ENCODE measurements around the gene AURKB. TPM values are rescaled to one million over a fixed set of nuclear protein-coding genes. Genes with fewer than 3 reads are reported as not detected.

Gene AURKB
- total RNA-seq, 4 donors from 2014 or later, result 2.2 to 8.6 (median 5.6) TPM

- no peak overlapping the region for H3K4me3 ChIP-seq
- intact Hi-C loops (cut with DNase I; ENCODE audit: low total_unique reads) (no loop called here), in situ Hi-C loops (cut with MboI; ENCODE audit: low pct_ligation_motif_present in 1 of 4, low pct_unique_long_range_greater_than_20kb in 1 of 4, low sequenced_read_pairs in 3 of 4) (loop anchor here in 1 of 4 donors (10.0 kb wide), 1 partner anchor 67 kb away; no protein-coding TSS in a partner anchor)
- TF ChIP-seq CTCF (IDR thresholded peaks at IDR 0.05) (no peak), POLR2A (IDR thresholded peaks at IDR 0.05) (no peak), EP300 (IDR thresholded peaks at IDR 0.05; ENCODE audit: low read depth) (no peak), POLR2AphosphoS5 (IDR thresholded peaks at IDR 0.05) (no peak)
- no peaks in the 10 kb centered on the region for H3K4me1 ChIP-seq
- WGBS, 2 donors (ENCODE audit: low coverage in 1 of 2), result 82 to 100% methylated on average over 1 to 4 of the region's 4 CpGs
- H3K27me3 ChIP-seq, result no peaks in the 10 kb centered on the region
- no peak overlapping the region for H3K27ac ChIP-seq
- H3K9me3 ChIP-seq, result no peaks in the 10 kb centered on the region
- no peak for DNase-seq
- peaks cover 0 to 59% (median 15%) of the 10 kb centered on the region in 4 donors for H3K36me3 ChIP-seq
These were observed 27.5 kb upstream of the AURKB start for GRCh38 chr17:8237886-8238285.

GRCh38 chr17:8237175-8237574, 26.8 kb upstream of the AURKB start:
- WGBS, 2 donors (ENCODE audit: low coverage in 1 of 2), result 66 to 85% methylated on average over 4 to 7 of the region's 7 CpGs
- TF ChIP-seq POLR2A (IDR thresholded peaks at IDR 0.05) (no peak), EP300 (IDR thresholded peaks at IDR 0.05; ENCODE audit: low read depth) (no peak), POLR2AphosphoS5 (IDR thresholded peaks at IDR 0.05) (no peak), CTCF (IDR thresholded peaks at IDR 0.05) (no peak)
- Histone ChIP-seq H3K27me3 (no peaks in the 10 kb centered on the region), H3K27ac (no peak overlapping the region), H3K4me1 (no peaks in the 10 kb centered on the region), H3K9me3 (no peaks in the 10 kb centered on the region), H3K36me3 (peaks cover 0 to 66% (median 20%) of the 10 kb centered on the region in 4 donors), H3K4me3 (no peak overlapping the region)
- no peak for DNase-seq
- in situ Hi-C loops (cut with MboI; ENCODE audit: low pct_ligation_motif_present in 1 of 4, low pct_unique_long_range_greater_than_20kb in 1 of 4, low sequenced_read_pairs in 3 of 4) (loop anchor here in 1 of 4 donors (10.0 kb wide), 1 partner anchor 68 kb away; no protein-coding TSS in a partner anchor), intact Hi-C loops (cut with DNase I; ENCODE audit: low total_unique reads) (no loop called here)

- H3K27ac ChIP-seq, result no peak overlapping the region
- in situ Hi-C loops (cut with MboI; ENCODE audit: low pct_ligation_motif_present in 1 of 4, low pct_unique_long_range_greater_than_20kb in 1 of 4, low sequenced_read_pairs in 3 of 4) (loop anchor here in 1 of 4 donors (10.0 kb wide), 1 partner anchor 69 kb away; no protein-coding TSS in a partner anchor), intact Hi-C loops (cut with DNase I; ENCODE audit: low total_unique reads) (no loop called here)
- no peaks in the 10 kb centered on the region for H3K9me3 ChIP-seq
- H3K4me1 ChIP-seq, result no peaks in the 10 kb centered on the region
- no peak for DNase-seq
- 96 to 100% methylated on average over 1 to 7 of the region's 7 CpGs for WGBS, 2 donors (ENCODE audit: low coverage in 1 of 2)
- TF ChIP-seq EP300 (IDR thresholded peaks at IDR 0.05; ENCODE audit: low read depth), result no peak
- no peak for TF ChIP-seq POLR2A (IDR thresholded peaks at IDR 0.05)
- no peak for TF ChIP-seq POLR2AphosphoS5 (IDR thresholded peaks at IDR 0.05)
- no peak for TF ChIP-seq CTCF (IDR thresholded peaks at IDR 0.05)
- H3K4me3 ChIP-seq, result no peak overlapping the region
- no peaks in the 10 kb centered on the region for H3K27me3 ChIP-seq
- peaks cover 0 to 76% (median 30%) of the 10 kb centered on the region in 4 donors for H3K36me3 ChIP-seq
These were observed 25.3 kb upstream of the AURKB start for GRCh38 chr17:8235676-8236075.

- Histone ChIP-seq H3K4me1 (no peaks in the 10 kb centered on the region), H3K27ac (no peak overlapping the region), H3K9me3 (no peaks in the 10 kb centered on the region), H3K4me3 (no peak overlapping the region), H3K36me3 (peaks cover 0 to 81% (median 36%) of the 10 kb centered on the region in 4 donors), H3K27me3 (no peaks in the 10 kb centered on the region)
- no peak for DNase-seq
- WGBS, 2 donors (ENCODE audit: low coverage in 1 of 2), result 94% methylated on average over 21 of the region's 21 CpGs; no CpG with 5 or more reads in 1 of the 2 donors
- intact Hi-C loops (cut with DNase I; ENCODE audit: low total_unique reads), result no loop called here
- in situ Hi-C loops (cut with MboI; ENCODE audit: low pct_ligation_motif_present in 1 of 4, low pct_unique_long_range_greater_than_20kb in 1 of 4, low sequenced_read_pairs in 3 of 4), result loop anchor here in 1 of 4 donors (10.0 kb wide), 1 partner anchor 70 kb away; no protein-coding TSS in a partner anchor
- TF ChIP-seq CTCF (IDR thresholded peaks at IDR 0.05) (no peak), EP300 (IDR thresholded peaks at IDR 0.05; ENCODE audit: low read depth) (no peak), POLR2A (IDR thresholded peaks at IDR 0.05) (no peak), POLR2AphosphoS5 (IDR thresholded peaks at IDR 0.05) (no peak)
These were observed 24.2 kb upstream of the AURKB start for GRCh38 chr17:8234361-8235270.
